HEK293T (cell line): Measurements from ENCODE around the gene GABBR2.

Experiments
- CTCF ChIA-PET: fragments of 350-600 bp; formaldehyde crosslinking; extraction: SDS; loops from one replicate; lab custom pipeline; 2021; ENCODE audit warnings: antibody characterized with exemption, inconsistent platforms; lab: Yijun Ruan, JAX
- POLR2A ChIA-PET: fragments of 350-600 bp; formaldehyde crosslinking; extraction: SDS; loops from one replicate; lab custom pipeline; 2020; ENCODE audit warnings: antibody characterized with exemption, inconsistent platforms; lab: Yijun Ruan, JAX
- DNase-seq: peaks from one replicate; pipeline ENCODE4 v3.0.0; 2012; ENCODE audit warnings: mixed read lengths; ENCODE audit errors: extremely low spot score
- ARNT ChIP-seq: fragments of 450-650 bp; IDR thresholded peaks from 2 replicates; pipeline ENCODE4 v1.6.1; 2017; ENCODE audit warnings: mild to moderate bottlenecking
- BHLHE40 ChIP-seq: fragments of 450-650 bp; IDR thresholded peaks from 2 replicates; pipeline ENCODE4 v1.6.1; 2016; ENCODE audit warnings: mild to moderate bottlenecking, moderate library complexity, borderline replicate concordance
- CTBP1 ChIP-seq: fragments of 450-650 bp; IDR thresholded peaks from 2 replicates; pipeline ENCODE4 v1.6.1; 2016; ENCODE audit warnings: borderline replicate concordance
- ELF4 ChIP-seq: fragments of 450-650 bp; IDR thresholded peaks from 2 replicates; pipeline ENCODE4 v1.6.1; 2017; ENCODE audit warnings: antibody characterized with exemption
- FOXA1 ChIP-seq: fragments of 450-650 bp; IDR thresholded peaks from 2 replicates; pipeline ENCODE4 v1.6.1; 2016; ENCODE audit warnings: mild to moderate bottlenecking
- FOXK2 ChIP-seq: fragments of 450-650 bp; IDR thresholded peaks from 2 replicates; pipeline ENCODE4 v1.6.1; 2016; ENCODE audit warnings: mild to moderate bottlenecking
- FOXM1 ChIP-seq: fragments of 450-650 bp; IDR thresholded peaks from 2 replicates; pipeline ENCODE4 v1.6.1; 2017; ENCODE audit warnings: mild to moderate bottlenecking, borderline replicate concordance
- HDGF ChIP-seq: fragments of 450-650 bp; IDR thresholded peaks from 2 replicates; pipeline ENCODE4 v1.6.1; 2017; ENCODE audit warnings: antibody characterized with exemption, borderline replicate concordance
- L3MBTL2 ChIP-seq: fragments of 450-650 bp; conservative IDR thresholded peaks from 2 replicates; pipeline ENCODE4 v1.6.1; 2016; ENCODE audit warnings: mild to moderate bottlenecking
- LEF1 ChIP-seq: fragments of 450-650 bp; IDR thresholded peaks from 2 replicates; pipeline ENCODE4 v1.6.1; 2017; ENCODE audit warnings: mild to moderate bottlenecking, borderline replicate concordance
- NFRKB ChIP-seq: fragments of 450-650 bp; IDR thresholded peaks from 2 replicates; pipeline ENCODE4 v1.6.1; 2016; ENCODE audit warnings: mild to moderate bottlenecking, moderate library complexity
- SP1 ChIP-seq: fragments of 450-650 bp; IDR thresholded peaks from 2 replicates; pipeline ENCODE4 v1.6.1; 2017
- SUZ12 ChIP-seq: fragments of 450-650 bp; IDR thresholded peaks from 2 replicates; pipeline ENCODE4 v1.6.1; 2016; ENCODE audit warnings: mild to moderate bottlenecking
- TARDBP ChIP-seq: fragments of 450-650 bp; IDR thresholded peaks from 2 replicates; pipeline ENCODE4 v1.6.1; 2016
- ZNF384 ChIP-seq: fragments of 450-650 bp; IDR thresholded peaks from 2 replicates; pipeline ENCODE4 v1.6.1; 2016
- TF ChIP-seq, protein P1 (sequence below): fragments of 450-650 bp; IDR thresholded peaks from 2 replicates; pipeline ENCODE4 v1.6.1; 2016

GABBR2 gene

DNA sequence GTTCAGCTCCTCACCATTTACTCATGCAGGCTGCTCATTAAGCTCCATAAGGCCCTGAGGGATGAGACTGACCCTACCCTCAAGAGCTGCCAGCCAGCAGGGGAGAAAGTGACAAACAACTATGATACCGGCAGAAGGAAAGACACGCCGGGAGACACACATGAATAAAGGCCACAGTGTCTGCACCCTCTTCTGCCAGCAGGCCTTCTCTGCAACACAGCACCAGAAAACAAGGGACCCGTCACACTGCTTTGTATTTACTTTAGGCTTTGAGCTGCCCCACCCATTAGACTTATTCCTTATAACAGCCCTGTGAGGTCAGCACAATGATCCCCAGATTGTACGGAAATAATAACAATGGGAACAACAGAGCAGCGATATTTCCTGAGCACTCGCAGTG, 7.2 kb downstream of the GABBR2 start:
- ChIA-PET POLR2A (no interaction called here), CTCF (no interaction called here)
- no peak for DNase-seq
- TF ChIP-seq ARNT (no peak), ELF4 (no peak), CTBP1 (no peak), BHLHE40 (no peak), SUZ12 (no peak), FOXM1 (no peak), L3MBTL2 (no peak), FOXK2 (no peak), ZNF384 (no peak), FOXA1 (no peak), NFRKB (no peak), TARDBP (no peak), SP1 (no peak), LEF1 (no peak)
- TF ChIP-seq, protein P1, sequence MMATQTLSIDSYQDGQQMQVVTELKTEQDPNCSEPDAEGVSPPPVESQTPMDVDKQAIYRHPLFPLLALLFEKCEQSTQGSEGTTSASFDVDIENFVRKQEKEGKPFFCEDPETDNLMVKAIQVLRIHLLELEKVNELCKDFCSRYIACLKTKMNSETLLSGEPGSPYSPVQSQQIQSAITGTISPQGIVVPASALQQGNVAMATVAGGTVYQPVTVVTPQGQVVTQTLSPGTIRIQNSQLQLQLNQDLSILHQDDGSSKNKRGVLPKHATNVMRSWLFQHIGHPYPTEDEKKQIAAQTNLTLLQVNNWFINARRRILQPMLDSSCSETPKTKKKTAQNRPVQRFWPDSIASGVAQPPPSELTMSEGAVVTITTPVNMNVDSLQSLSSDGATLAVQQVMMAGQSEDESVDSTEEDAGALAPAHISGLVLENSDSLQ: no peak

DNA sequence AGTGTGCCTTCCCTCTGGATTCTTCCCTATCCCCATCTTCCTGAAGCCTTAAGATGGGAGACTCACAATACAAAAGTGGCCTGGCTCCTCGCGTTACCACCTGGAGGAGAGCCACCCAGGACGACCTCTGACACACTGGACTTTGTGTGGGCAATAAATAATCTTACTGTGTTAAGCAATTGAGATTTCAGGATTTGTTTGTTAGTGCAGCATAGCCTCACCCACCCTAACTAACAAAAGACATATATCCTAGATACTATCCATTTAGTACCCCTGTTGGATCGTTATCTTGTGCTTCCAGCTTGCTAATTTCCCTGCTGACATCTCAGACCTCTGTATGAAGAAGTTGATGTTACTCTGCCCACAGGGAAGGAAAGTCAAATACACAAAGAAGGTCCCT, 7.9 kb downstream of the GABBR2 start:
- no peak for TF ChIP-seq HDGF
- TF ChIP-seq FOXM1: no peak
- TF ChIP-seq L3MBTL2: no peak
- no peak for TF ChIP-seq BHLHE40
- no peak for TF ChIP-seq ARNT
- no peak for TF ChIP-seq FOXK2
- TF ChIP-seq FOXA1: no peak
- no peak for TF ChIP-seq NFRKB
- TF ChIP-seq TARDBP: no peak
- TF ChIP-seq CTBP1: no peak
- TF ChIP-seq ZNF384: no peak
- TF ChIP-seq, protein P1: no peak
- TF ChIP-seq ELF4: no peak
- TF ChIP-seq SP1: no peak
- no peak for TF ChIP-seq LEF1
- POLR2A ChIA-PET: no interaction called here
- CTCF ChIA-PET: no interaction called here
- no peak for DNase-seq

- CTCF ChIA-PET: no interaction called here
- no peak for DNase-seq
- POLR2A ChIA-PET: no interaction called here
- TF ChIP-seq ARNT (no peak), FOXM1 (no peak), ELF4 (no peak), ZNF384 (no peak), FOXK2 (no peak), CTBP1 (no peak), LEF1 (no peak), TARDBP (no peak), L3MBTL2 (no peak), HDGF (no peak), BHLHE40 (no peak), SP1 (no peak), NFRKB (no peak), SUZ12 (no peak)
- TF ChIP-seq, protein P1: no peak
Observed at GRCh38 chr9:98698856-98699255, 9.9 kb downstream of the GABBR2 start.

DNA sequence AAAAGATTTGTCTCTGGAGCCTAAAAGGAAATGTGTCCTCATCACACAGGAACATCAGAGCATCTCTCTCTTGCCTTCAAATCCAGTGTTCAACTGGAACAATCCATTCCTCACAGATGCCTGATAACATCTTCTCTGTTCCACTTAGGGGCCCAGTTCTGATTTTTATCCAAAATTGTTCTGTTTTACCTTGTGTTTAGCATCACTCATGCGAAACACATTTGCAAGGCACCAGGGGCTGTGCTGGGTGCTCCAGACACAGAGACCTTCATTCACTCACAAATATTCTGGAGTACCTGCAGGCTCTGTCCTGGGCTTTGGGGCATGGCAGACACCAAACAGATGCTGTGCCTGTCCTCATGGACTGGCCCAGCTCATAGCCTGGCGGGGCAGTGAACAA, 13.8 kb downstream of the GABBR2 start:
- TF ChIP-seq FOXM1 (no peak), FOXK2 (no peak), CTBP1 (no peak), SP1 (no peak), HDGF (no peak), FOXA1 (no peak), TARDBP (no peak), BHLHE40 (no peak), ARNT (no peak), SUZ12 (no peak), L3MBTL2 (no peak), LEF1 (no peak), ZNF384 (no peak), NFRKB (no peak), ELF4 (no peak)
- TF ChIP-seq, protein P1: no peak
- ChIA-PET CTCF (no interaction called here), POLR2A (no interaction called here)
- DNase-seq: no peak

DNA sequence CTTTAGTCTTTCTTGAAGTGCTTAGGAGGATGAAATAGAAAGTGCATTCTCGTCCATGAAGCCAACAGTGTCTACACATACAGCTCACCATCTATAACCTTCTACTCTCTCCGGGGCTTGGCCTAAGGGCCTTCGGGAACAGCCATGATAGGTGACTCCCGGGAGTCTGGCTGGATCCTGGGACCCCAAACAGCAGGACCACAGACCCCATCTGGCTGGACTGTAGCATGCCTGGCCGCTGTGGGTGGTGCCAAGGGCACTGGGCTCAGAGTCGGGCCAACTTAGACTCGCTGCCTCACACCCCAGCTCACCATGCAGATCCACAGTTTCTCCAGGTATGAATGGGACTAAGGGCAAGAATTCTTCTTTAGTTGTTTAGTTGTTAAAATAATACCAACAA, 16.3 kb downstream of the GABBR2 start:
- CTCF ChIA-PET: interaction anchor here (0.6 kb wide), 1 partner anchor 293 kb away, joined by 3 read pairs; no protein-coding TSS in a partner anchor
- no peak for DNase-seq
- TF ChIP-seq CTBP1: no peak
- POLR2A ChIA-PET: no interaction called here

GRCh38 chr9:98691890-98692289, 16.8 kb downstream of the GABBR2 start:
- CTCF ChIA-PET: interaction anchor here (0.6 kb wide), 1 partner anchor 293 kb away, joined by 3 read pairs; no protein-coding TSS in a partner anchor
- no peak for DNase-seq
- no peak for TF ChIP-seq CTBP1
- TF ChIP-seq ELF4: no peak
- no peak for TF ChIP-seq SP1
- no peak for TF ChIP-seq TARDBP
- TF ChIP-seq HDGF: no peak
- TF ChIP-seq NFRKB: no peak
- no peak for TF ChIP-seq ARNT
- POLR2A ChIA-PET: no interaction called here
